ENCODE results near the gene PRKAA2. TPM values are rescaled to one million over a fixed set of nuclear protein-coding genes. Genes with fewer than 3 reads are reported as not detected.

Gene PRKAA2
- polyA plus RNA-seq, 4 donors: 0.27 to 4.4 (median 0.48) TPM; not detected in 1

DNA sequence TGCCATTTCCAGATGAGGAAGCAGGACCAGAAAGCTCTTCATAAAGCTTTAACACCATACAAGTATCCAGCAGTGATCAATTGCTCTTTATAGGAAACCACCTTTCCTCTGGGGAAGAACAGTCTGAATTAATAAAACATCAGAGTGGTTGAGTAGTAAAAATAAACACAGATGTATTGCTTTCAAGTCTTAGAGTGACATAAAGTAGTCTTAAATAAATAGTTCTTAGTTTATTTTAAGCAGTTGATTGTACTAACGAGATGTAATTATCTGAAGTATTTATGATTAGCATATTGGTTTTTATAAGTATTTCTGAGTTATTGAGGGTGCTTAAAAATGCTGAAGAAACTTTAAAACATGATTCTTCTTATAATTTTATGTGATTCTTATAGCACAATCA is 67.0 kb downstream of the PRKAA2 start:
- Histone ChIP-seq H3K36me3 (ENCODE audit: control insufficient read depth in 3 of 3, insufficient read depth in 2 of 3, low read depth in 1 of 3, low read length in 3 of 3) (no peaks in the 10 kb centered on the region), H3K9me3 (ENCODE audit: control insufficient read depth in 2 of 2, insufficient read depth in 1 of 2, low read depth in 1 of 2, low read length in 1 of 2) (no peaks in the 10 kb centered on the region), H3K27me3 (ENCODE audit: control insufficient read depth in 3 of 3, insufficient read depth in 3 of 3, low read length in 3 of 3) (no peaks in the 10 kb centered on the region), H3K27ac (ENCODE audit: low read depth in 1 of 3, low read length in 2 of 3) (no peak overlapping the region), H3K4me3 (ENCODE audit: low read depth in 1 of 3, low read length in 3 of 3) (no peak overlapping the region), H3K4me1 (ENCODE audit: control insufficient read depth in 3 of 3, insufficient read depth in 2 of 3, low read depth in 1 of 3, low read length in 2 of 3) (no peaks in the 10 kb centered on the region)
- 65 to 77% (median 70%) methylated on average over 1 of the region's 1 CpG for WGBS, 3 donors
- FAIRE-seq (no peak), DNase-seq (no peak)

GRCh38 chr1:56713112-56713511 is 68.0 kb downstream of the PRKAA2 start:
- WGBS, 3 donors: 67 to 83% (median 76%) methylated on average over 1 of the region's 1 CpG
- H3K27ac ChIP-seq (ENCODE audit: low read depth in 1 of 3, low read length in 2 of 3): no peak overlapping the region
- FAIRE-seq: no peak
- no peaks in the 10 kb centered on the region for H3K4me1 ChIP-seq (ENCODE audit: control insufficient read depth in 3 of 3, insufficient read depth in 2 of 3, low read depth in 1 of 3, low read length in 2 of 3)
- no peaks in the 10 kb centered on the region for H3K36me3 ChIP-seq (ENCODE audit: control insufficient read depth in 3 of 3, insufficient read depth in 2 of 3, low read depth in 1 of 3, low read length in 3 of 3)
- DNase-seq: no peak
- H3K27me3 ChIP-seq (ENCODE audit: control insufficient read depth in 3 of 3, insufficient read depth in 3 of 3, low read length in 3 of 3): no peaks in the 10 kb centered on the region
- H3K4me3 ChIP-seq (ENCODE audit: low read depth in 1 of 3, low read length in 3 of 3): no peak overlapping the region
- no peaks in the 10 kb centered on the region for H3K9me3 ChIP-seq (ENCODE audit: control insufficient read depth in 2 of 2, insufficient read depth in 1 of 2, low read depth in 1 of 2, low read length in 1 of 2)

DNA sequence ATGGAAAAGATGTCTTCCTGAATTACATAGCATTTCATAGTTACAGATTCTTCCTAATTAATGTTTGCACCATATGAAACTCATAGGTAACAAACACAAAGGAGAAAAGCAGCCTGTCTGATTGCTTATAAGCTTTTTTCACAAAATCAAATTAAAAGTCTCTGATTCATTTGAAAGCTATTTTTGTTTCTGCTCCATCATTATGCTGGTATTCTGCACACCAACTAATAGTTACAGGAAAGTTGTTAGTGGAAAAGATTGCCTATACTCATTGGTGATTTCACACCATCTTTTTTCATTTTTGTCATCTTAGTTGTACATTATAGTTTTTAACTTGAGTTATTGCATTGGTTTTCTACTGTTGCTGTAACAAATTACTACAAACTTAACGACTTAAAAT is 70.0 kb downstream of the PRKAA2 start:
- WGBS, 3 donors: 15 to 58% (median 47%) methylated on average over 1 of the region's 1 CpG
- no peak overlapping the region for H3K27ac ChIP-seq (ENCODE audit: low read depth in 1 of 3, low read length in 2 of 3)
- H3K36me3 ChIP-seq (ENCODE audit: control insufficient read depth in 3 of 3, insufficient read depth in 2 of 3, low read depth in 1 of 3, low read length in 3 of 3): no peaks in the 10 kb centered on the region
- no peaks in the 10 kb centered on the region for H3K27me3 ChIP-seq (ENCODE audit: control insufficient read depth in 3 of 3, insufficient read depth in 3 of 3, low read length in 3 of 3)
- no peaks in the 10 kb centered on the region for H3K9me3 ChIP-seq (ENCODE audit: control insufficient read depth in 2 of 2, insufficient read depth in 1 of 2, low read depth in 1 of 2, low read length in 1 of 2)
- FAIRE-seq (no peak), DNase-seq (no peak)
- no peaks in the 10 kb centered on the region for H3K4me1 ChIP-seq (ENCODE audit: control insufficient read depth in 3 of 3, insufficient read depth in 2 of 3, low read depth in 1 of 3, low read length in 2 of 3)
- no peak overlapping the region for H3K4me3 ChIP-seq (ENCODE audit: low read depth in 1 of 3, low read length in 3 of 3)

DNA sequence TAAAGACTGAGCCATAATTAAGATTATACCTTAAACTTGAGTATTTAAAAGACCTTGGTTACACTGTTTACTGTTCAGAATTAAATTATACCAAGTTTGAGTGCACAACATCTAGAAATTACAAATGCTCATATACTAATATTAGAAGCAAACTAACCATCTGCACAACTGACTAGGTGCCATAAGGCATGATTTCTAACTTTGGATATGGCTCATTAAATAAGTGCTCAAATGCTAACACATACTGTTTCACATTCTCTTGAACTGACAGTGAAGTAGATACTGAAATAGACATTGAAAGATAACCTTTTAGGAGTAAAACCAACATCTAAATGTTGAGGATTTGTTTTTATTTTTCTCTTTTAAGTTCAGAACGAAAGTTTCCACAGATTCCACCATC is 74.1 kb downstream of the PRKAA2 start:
- Histone ChIP-seq H3K4me3 (ENCODE audit: low read depth in 1 of 3, low read length in 3 of 3) (no peak overlapping the region), H3K27me3 (ENCODE audit: control insufficient read depth in 3 of 3, insufficient read depth in 3 of 3, low read length in 3 of 3) (no peaks in the 10 kb centered on the region), H3K9me3 (ENCODE audit: control insufficient read depth in 2 of 2, insufficient read depth in 1 of 2, low read depth in 1 of 2, low read length in 1 of 2) (no peaks in the 10 kb centered on the region), H3K36me3 (ENCODE audit: control insufficient read depth in 3 of 3, insufficient read depth in 2 of 3, low read depth in 1 of 3, low read length in 3 of 3) (no peaks in the 10 kb centered on the region), H3K27ac (ENCODE audit: low read depth in 1 of 3, low read length in 2 of 3) (no peak overlapping the region), H3K4me1 (ENCODE audit: control insufficient read depth in 3 of 3, insufficient read depth in 2 of 3, low read depth in 1 of 3, low read length in 2 of 3) (no peaks in the 10 kb centered on the region)
- no peak for FAIRE-seq
- no peak for DNase-seq
- WGBS, 3 donors: 66 to 80% (median 74%) methylated on average over 1 of the region's 1 CpG

- FAIRE-seq (no peak), DNase-seq (no peak)
- Histone ChIP-seq H3K4me1 (ENCODE audit: control insufficient read depth in 3 of 3, insufficient read depth in 2 of 3, low read depth in 1 of 3, low read length in 2 of 3) (no peaks in the 10 kb centered on the region), H3K27me3 (ENCODE audit: control insufficient read depth in 3 of 3, insufficient read depth in 3 of 3, low read length in 3 of 3) (peaks cover 0 to 2% (median 0%) of the 10 kb centered on the region in 3 donors), H3K27ac (ENCODE audit: low read depth in 1 of 3, low read length in 2 of 3) (no peak overlapping the region), H3K36me3 (ENCODE audit: control insufficient read depth in 3 of 3, insufficient read depth in 2 of 3, low read depth in 1 of 3, low read length in 3 of 3) (no peaks in the 10 kb centered on the region), H3K9me3 (ENCODE audit: control insufficient read depth in 2 of 2, insufficient read depth in 1 of 2, low read depth in 1 of 2, low read length in 1 of 2) (no peaks in the 10 kb centered on the region), H3K4me3 (ENCODE audit: low read depth in 1 of 3, low read length in 3 of 3) (no peak overlapping the region)
Measured at GRCh38 chr1:56726706-56727105, 81.6 kb downstream of the PRKAA2 start.

GRCh38 chr1:56728964-56729363 is 83.8 kb downstream of the PRKAA2 start:
- Histone ChIP-seq H3K4me1 (ENCODE audit: control insufficient read depth in 3 of 3, insufficient read depth in 2 of 3, low read depth in 1 of 3, low read length in 2 of 3) (no peaks in the 10 kb centered on the region), H3K9me3 (ENCODE audit: control insufficient read depth in 2 of 2, insufficient read depth in 1 of 2, low read depth in 1 of 2, low read length in 1 of 2) (no peaks in the 10 kb centered on the region), H3K27ac (ENCODE audit: low read depth in 1 of 3, low read length in 2 of 3) (no peak overlapping the region), H3K4me3 (ENCODE audit: low read depth in 1 of 3, low read length in 3 of 3) (no peak overlapping the region), H3K36me3 (ENCODE audit: control insufficient read depth in 3 of 3, insufficient read depth in 2 of 3, low read depth in 1 of 3, low read length in 3 of 3) (no peaks in the 10 kb centered on the region), H3K27me3 (ENCODE audit: control insufficient read depth in 3 of 3, insufficient read depth in 3 of 3, low read length in 3 of 3) (peaks cover 0 to 2% (median 0%) of the 10 kb centered on the region in 3 donors)
- no peak for FAIRE-seq
- DNase-seq: no peak
- WGBS, 3 donors: 73 to 86% (median 84%) methylated on average over 2 of the region's 2 CpGs

DNA sequence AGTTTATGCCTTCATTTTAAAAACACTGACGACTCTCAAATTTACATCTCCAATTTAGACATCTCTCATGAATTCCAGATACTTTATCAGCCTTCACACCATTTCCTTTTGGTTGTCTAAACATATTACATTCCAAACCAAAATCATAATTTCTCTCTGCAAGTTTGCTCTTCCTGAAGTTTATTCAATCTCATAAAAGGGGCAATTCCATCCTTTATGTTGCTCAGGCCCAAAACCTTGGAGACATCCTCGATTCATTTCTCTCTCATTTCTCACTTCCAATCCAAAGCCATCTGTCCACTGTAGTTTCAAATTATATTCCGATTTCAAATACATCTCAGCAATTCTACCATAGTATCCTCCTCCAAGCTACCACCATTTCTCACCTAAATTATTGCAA is 100.1 kb downstream of the PRKAA2 start:
- Histone ChIP-seq H3K27ac (ENCODE audit: low read depth in 1 of 3, low read length in 2 of 3) (no peak overlapping the region), H3K4me1 (ENCODE audit: control insufficient read depth in 3 of 3, insufficient read depth in 2 of 3, low read depth in 1 of 3, low read length in 2 of 3) (no peaks in the 10 kb centered on the region), H3K9me3 (ENCODE audit: control insufficient read depth in 2 of 2, insufficient read depth in 1 of 2, low read depth in 1 of 2, low read length in 1 of 2) (no peaks in the 10 kb centered on the region), H3K27me3 (ENCODE audit: control insufficient read depth in 3 of 3, insufficient read depth in 3 of 3, low read length in 3 of 3) (no peaks in the 10 kb centered on the region), H3K4me3 (ENCODE audit: low read depth in 1 of 3, low read length in 3 of 3) (no peak overlapping the region), H3K36me3 (ENCODE audit: control insufficient read depth in 3 of 3, insufficient read depth in 2 of 3, low read depth in 1 of 3, low read length in 3 of 3) (no peaks in the 10 kb centered on the region)
- no peak for FAIRE-seq
- 70% methylated on average over 3 of the region's 3 CpGs for WGBS, 3 donors
- no peak for DNase-seq

DNA sequence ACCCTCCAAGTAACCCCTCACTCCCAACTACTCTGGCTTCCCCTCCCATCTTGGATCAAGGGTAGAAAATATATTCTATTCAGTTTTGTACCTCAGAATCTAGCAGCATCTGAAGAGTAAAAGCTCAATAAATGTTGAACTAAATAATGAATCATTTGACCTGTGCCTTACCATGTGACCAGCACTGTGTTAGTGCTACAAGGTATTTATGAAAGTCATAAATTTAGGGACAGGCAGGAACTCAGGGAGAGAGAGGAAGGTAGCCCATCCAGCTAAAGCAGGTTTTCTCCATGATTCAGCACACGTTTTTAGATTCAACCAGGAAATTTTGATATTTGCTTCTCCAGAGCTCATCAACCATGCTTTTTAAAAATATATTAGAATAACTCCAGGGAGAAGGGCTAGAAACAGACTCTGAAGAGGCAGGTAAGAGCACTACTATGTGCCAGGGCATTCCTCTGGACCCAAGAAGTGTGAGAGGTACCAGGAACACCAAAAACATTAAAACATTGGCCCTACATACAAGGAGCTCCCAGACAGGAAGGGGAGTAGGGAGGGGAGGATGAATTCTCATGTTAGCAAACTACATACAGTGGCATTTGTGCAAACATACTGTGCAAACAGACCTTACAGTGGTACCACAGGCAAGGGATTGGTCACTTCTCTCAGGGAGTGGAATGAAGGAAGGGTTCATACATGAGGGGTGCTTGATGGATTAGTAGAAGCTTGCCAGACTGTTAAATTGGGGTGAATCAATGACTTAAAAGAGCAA is 109.8 kb downstream of the PRKAA2 start:
- Histone ChIP-seq H3K9me3 (ENCODE audit: control insufficient read depth in 2 of 2, insufficient read depth in 1 of 2, low read depth in 1 of 2, low read length in 1 of 2) (no peaks in the 10 kb centered on the region), H3K27ac (ENCODE audit: low read depth in 1 of 3, low read length in 2 of 3) (no peak overlapping the region), H3K4me1 (ENCODE audit: control insufficient read depth in 3 of 3, insufficient read depth in 2 of 3, low read depth in 1 of 3, low read length in 2 of 3) (peaks cover 0 to 3% (median 0%) of the 10 kb centered on the region in 3 donors), H3K4me3 (ENCODE audit: low read depth in 1 of 3, low read length in 3 of 3) (no peak overlapping the region), H3K27me3 (ENCODE audit: control insufficient read depth in 3 of 3, insufficient read depth in 3 of 3, low read length in 3 of 3) (no peaks in the 10 kb centered on the region), H3K36me3 (ENCODE audit: control insufficient read depth in 3 of 3, insufficient read depth in 2 of 3, low read depth in 1 of 3, low read length in 3 of 3) (no peaks in the 10 kb centered on the region)
- WGBS, 3 donors: 24 to 49% (median 35%) methylated on average over 1 of the region's 1 CpG
- DNase-seq: peak; percentile 25 to 62
- no peak for FAIRE-seq

DNA sequence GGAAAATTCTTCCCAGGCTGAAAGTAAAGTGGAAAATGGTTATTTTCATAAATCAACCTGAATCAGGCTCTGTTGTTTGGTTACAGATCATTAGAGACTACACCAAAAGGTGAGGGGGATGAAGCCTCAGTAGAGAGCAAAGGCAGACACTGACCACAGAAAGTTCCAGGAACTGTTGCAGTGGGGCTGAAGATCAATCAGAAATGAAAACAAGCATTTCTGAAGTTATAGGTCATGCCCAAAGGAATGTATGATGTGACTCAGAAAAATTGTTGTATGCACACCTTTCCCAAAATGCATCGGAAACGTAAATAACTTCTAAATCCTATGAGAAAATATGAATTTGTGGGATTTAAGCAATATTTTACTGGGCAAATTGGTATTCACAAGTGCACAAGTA is 110.8 kb downstream of the PRKAA2 start:
- DNase-seq (no peak), FAIRE-seq (no peak)
- H3K4me1 ChIP-seq (ENCODE audit: control insufficient read depth in 3 of 3, insufficient read depth in 2 of 3, low read depth in 1 of 3, low read length in 2 of 3): peaks cover 0 to 3% (median 0%) of the 10 kb centered on the region in 3 donors
- no peaks in the 10 kb centered on the region for H3K36me3 ChIP-seq (ENCODE audit: control insufficient read depth in 3 of 3, insufficient read depth in 2 of 3, low read depth in 1 of 3, low read length in 3 of 3)
- H3K4me3 ChIP-seq (ENCODE audit: low read depth in 1 of 3, low read length in 3 of 3): no peak overlapping the region
- 91 to 92% (median 92%) methylated on average over 2 of the region's 2 CpGs for WGBS, 3 donors
- no peaks in the 10 kb centered on the region for H3K9me3 ChIP-seq (ENCODE audit: control insufficient read depth in 2 of 2, insufficient read depth in 1 of 2, low read depth in 1 of 2, low read length in 1 of 2)
- no peaks in the 10 kb centered on the region for H3K27me3 ChIP-seq (ENCODE audit: control insufficient read depth in 3 of 3, insufficient read depth in 3 of 3, low read length in 3 of 3)
- H3K27ac ChIP-seq (ENCODE audit: low read depth in 1 of 3, low read length in 2 of 3): no peak overlapping the region
